Central memory CD8-positive, alpha-beta T cell (primary cell): ENCODE measurements around the gene RRP1B.

Experiments used
- ATAC-seq: fragments of 150-1000 bp; cut with Tn5 transposase; replicated peaks from 2 replicates; pipeline ENCODE4 v1.10.0; 2022; ENCODE audit warnings: mild to moderate bottlenecking, moderate FRiP score, moderate number of reproducible peaks; ENCODE audit not compliant: poor library complexity, severe bottlenecking; ENCODE audit errors: extremely low read depth
- DNase-seq, 2 donors: peaks; one replicate each; pipeline ENCODE4 v3.0.0; 2021; ENCODE audit warnings: low spot score in 2 of 2
- H3K27ac Mint-ChIP-seq: one replicate; pipeline ENCODE4 v1.8.0; 2022; ENCODE audit warnings: low read depth, mild to moderate bottlenecking, moderate library complexity, mixed read lengths
- H3K27me3 Mint-ChIP-seq: one replicate; pipeline ENCODE4 v1.8.0; 2022; ENCODE audit warnings: mixed read lengths
- H3K36me3 Mint-ChIP-seq: one replicate; pipeline ENCODE4 v1.8.0; 2022; ENCODE audit warnings: mild to moderate bottlenecking, moderate library complexity, mixed read lengths; ENCODE audit not compliant: insufficient read depth
- H3K4me1 Mint-ChIP-seq: one replicate; pipeline ENCODE4 v1.8.0; 2022; ENCODE audit warnings: mixed read lengths
- H3K4me3 Mint-ChIP-seq: one replicate; pipeline ENCODE4 v1.8.0; 2022; ENCODE audit warnings: mild to moderate bottlenecking, moderate library complexity, mixed read lengths
- H3K9me3 Mint-ChIP-seq: one replicate; pipeline ENCODE4 v1.8.0; 2022; ENCODE audit warnings: mixed read lengths

RRP1B gene

DNA sequence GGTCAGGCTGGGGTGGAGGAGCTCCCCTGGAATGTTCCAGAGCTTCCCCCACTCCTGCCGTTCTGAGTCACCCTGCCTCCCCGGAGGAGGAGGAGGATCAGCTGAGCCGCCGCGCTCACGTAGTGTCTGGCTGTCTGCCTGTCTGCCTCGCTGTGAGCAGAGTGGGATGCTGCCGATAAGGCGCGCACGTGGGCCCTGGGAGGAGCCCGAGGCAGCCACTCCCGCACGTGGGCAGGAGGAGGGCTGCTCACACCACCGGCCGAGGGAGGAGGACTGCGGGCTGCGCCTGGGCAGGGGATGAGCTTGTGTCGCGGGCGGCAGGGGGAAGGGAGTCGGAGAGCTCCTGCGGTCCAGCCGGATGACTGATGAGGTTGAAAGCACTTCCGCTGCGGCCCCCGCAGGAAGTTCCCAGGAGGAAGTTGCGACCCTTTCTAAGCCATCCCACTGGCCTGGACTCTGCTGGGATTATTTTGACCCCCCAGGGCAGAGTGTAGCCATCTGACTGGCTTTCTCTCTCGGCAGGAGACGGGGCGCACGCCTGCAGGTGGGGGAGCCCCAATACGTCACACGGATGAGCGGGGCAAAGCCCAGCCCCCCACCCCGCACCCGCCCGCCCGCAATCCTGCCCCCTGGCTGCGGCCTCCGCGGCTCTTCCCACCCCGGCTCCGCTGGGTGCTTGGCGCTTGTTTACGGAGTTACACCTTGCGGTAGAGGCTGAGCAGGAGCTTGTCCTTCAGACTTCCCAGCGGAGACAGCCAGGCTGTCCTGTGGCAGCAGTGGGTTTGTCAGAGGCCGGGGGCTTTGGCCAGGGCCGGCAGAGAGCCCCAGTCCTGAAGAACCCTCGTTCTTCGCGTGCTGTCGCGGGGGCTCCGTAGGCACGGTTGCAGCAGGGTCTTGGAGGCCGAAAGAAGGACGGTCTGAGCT, 69.4 kb downstream of the RRP1B start:
- peaks cover 63% of the 10 kb centered on the region for H3K4me1 Mint-ChIP-seq
- no peaks in the 10 kb centered on the region for H3K9me3 Mint-ChIP-seq
- peak overlapping the region; percentile 90 for H3K27ac Mint-ChIP-seq
- no peaks in the 10 kb centered on the region for H3K27me3 Mint-ChIP-seq
- H3K4me3 Mint-ChIP-seq, result peak overlapping the region; percentile 82
- H3K36me3 Mint-ChIP-seq, result peaks cover 20% of the 10 kb centered on the region
- DNase-seq (peak; percentile 56 to 77), ATAC-seq (peak; percentile 85)

GRCh38 chr21:43731476-43731875, 72.1 kb downstream of the RRP1B start:
- Mint-ChIP-seq H3K27me3 (no peaks in the 10 kb centered on the region), H3K36me3 (peaks cover 28% of the 10 kb centered on the region), H3K4me1 (peaks cover 69% of the 10 kb centered on the region), H3K27ac (peak overlapping the region; percentile 89), H3K9me3 (no peaks in the 10 kb centered on the region), H3K4me3 (peak overlapping the region; percentile 5)
- ATAC-seq, result no peak
- DNase-seq, result no peak

DNA sequence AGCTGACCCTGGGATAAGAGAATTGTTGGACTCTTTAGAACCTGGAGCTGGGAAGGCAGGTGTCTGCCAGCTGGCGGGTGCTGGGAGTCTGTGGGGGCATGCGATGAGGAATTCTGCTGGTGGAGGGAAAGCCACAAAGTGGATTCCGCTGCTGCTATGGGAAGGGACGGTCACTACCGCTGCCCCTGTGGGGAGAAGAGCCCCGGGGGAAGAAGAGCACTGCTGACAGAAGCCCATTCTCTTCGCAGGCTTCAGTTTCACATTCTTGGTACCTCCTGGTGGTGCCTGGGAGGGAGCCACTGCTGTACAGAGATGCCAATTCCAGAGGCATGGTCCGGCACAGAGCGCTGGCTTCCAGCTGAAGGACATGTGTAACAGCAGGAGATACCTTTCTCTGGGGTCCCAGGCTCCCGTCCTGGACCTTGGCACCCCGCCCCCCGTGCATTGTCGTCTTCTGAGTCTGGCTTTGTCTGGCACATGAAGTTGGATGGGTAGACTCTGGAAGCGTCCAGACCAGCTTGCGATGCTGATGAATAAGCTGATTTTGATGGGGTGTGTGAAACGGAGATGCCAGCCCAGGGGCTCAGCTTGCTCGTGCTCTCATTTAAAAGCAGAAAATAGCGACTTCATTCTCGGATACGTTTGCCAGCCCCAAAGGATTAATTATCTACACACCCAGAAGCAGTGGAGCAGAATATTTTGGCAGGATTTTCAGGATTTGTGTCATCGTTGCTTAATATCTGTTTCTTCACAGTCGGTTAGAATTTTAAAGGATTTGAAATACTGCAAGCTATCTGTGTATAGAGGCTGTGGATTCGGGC, 72.7 kb downstream of the RRP1B start:
- ATAC-seq, result no peak
- H3K4me3 Mint-ChIP-seq, result peak overlapping the region; percentile 78
- H3K36me3 Mint-ChIP-seq, result peaks cover 28% of the 10 kb centered on the region
- H3K4me1 Mint-ChIP-seq, result peaks cover 62% of the 10 kb centered on the region
- H3K9me3 Mint-ChIP-seq, result no peaks in the 10 kb centered on the region
- peak overlapping the region; percentile 97 for H3K27ac Mint-ChIP-seq
- H3K27me3 Mint-ChIP-seq, result no peaks in the 10 kb centered on the region
- DNase-seq, result no peak

DNA sequence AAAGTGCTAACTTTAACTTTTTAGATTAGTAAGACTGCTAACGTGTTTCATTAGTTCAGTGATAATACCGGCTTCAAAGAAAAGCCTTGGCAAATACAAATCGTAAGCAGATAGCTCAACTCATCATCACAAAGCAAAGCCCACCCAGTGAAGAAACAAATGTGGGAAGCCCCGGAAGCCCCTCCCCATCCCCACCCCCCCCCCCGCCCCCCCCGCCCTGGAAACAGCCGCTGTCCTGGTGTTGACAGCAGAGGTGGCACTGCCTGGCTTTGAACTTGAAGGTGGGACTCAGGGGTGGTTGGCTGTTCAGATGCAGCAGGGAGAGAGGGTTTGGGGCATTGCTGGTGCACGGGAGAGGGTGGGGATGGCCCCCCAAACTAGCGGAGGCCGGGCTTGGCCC, 73.7 kb downstream of the RRP1B start:
- H3K4me1 Mint-ChIP-seq, result peaks cover 54% of the 10 kb centered on the region
- H3K4me3 Mint-ChIP-seq, result peak overlapping the region; percentile 78
- peaks cover 24% of the 10 kb centered on the region for H3K36me3 Mint-ChIP-seq
- peak; percentile 25 for ATAC-seq
- H3K27me3 Mint-ChIP-seq, result no peaks in the 10 kb centered on the region
- H3K9me3 Mint-ChIP-seq, result no peaks in the 10 kb centered on the region
- no peak for DNase-seq
- peak overlapping the region; percentile 97 for H3K27ac Mint-ChIP-seq

- no peaks in the 10 kb centered on the region for H3K9me3 Mint-ChIP-seq
Measured at GRCh38 chr21:43733529-43734071, 74.2 kb downstream of the RRP1B start.

GRCh38 chr21:43734131-43734927, 75.0 kb downstream of the RRP1B start:
- Mint-ChIP-seq H3K36me3 (peaks cover 21% of the 10 kb centered on the region), H3K4me3 (peak overlapping the region; percentile 78), H3K27ac (peak overlapping the region; percentile 97), H3K9me3 (no peaks in the 10 kb centered on the region), H3K4me1 (peaks cover 45% of the 10 kb centered on the region), H3K27me3 (no peaks in the 10 kb centered on the region)
- DNase-seq (no peak), ATAC-seq (peak; percentile 41)

More at GRCh38 chr21:43733529-43734071, 74.2 kb downstream of the RRP1B start:
- H3K36me3 Mint-ChIP-seq, result peaks cover 19% of the 10 kb centered on the region
- H3K27me3 Mint-ChIP-seq, result no peaks in the 10 kb centered on the region
- H3K4me1 Mint-ChIP-seq, result peaks cover 48% of the 10 kb centered on the region
- DNase-seq, result no peak
- peak overlapping the region; percentile 97 for H3K27ac Mint-ChIP-seq
- H3K4me3 Mint-ChIP-seq, result peak overlapping the region; percentile 78
- ATAC-seq, result peak; percentile 39

GRCh38 chr21:43734928-43735229, 75.5 kb downstream of the RRP1B start:
- H3K27ac Mint-ChIP-seq, result peak overlapping the region; percentile 8
- H3K4me3 Mint-ChIP-seq, result peak overlapping the region; percentile 78
- H3K4me1 Mint-ChIP-seq, result peaks cover 46% of the 10 kb centered on the region
- ATAC-seq (no peak), DNase-seq (no peak)
- no peaks in the 10 kb centered on the region for H3K9me3 Mint-ChIP-seq
- H3K27me3 Mint-ChIP-seq, result no peaks in the 10 kb centered on the region
- peaks cover 18% of the 10 kb centered on the region for H3K36me3 Mint-ChIP-seq

- Mint-ChIP-seq H3K4me3 (peak overlapping the region; percentile 78), H3K27me3 (no peaks in the 10 kb centered on the region), H3K9me3 (no peaks in the 10 kb centered on the region), H3K36me3 (peaks cover 18% of the 10 kb centered on the region), H3K4me1 (peaks cover 46% of the 10 kb centered on the region), H3K27ac (peak overlapping the region; percentile 8)
- ATAC-seq, result no peak
- DNase-seq, result no peak
Measured at GRCh38 chr21:43735236-43736091, 76.1 kb downstream of the RRP1B start.

DNA sequence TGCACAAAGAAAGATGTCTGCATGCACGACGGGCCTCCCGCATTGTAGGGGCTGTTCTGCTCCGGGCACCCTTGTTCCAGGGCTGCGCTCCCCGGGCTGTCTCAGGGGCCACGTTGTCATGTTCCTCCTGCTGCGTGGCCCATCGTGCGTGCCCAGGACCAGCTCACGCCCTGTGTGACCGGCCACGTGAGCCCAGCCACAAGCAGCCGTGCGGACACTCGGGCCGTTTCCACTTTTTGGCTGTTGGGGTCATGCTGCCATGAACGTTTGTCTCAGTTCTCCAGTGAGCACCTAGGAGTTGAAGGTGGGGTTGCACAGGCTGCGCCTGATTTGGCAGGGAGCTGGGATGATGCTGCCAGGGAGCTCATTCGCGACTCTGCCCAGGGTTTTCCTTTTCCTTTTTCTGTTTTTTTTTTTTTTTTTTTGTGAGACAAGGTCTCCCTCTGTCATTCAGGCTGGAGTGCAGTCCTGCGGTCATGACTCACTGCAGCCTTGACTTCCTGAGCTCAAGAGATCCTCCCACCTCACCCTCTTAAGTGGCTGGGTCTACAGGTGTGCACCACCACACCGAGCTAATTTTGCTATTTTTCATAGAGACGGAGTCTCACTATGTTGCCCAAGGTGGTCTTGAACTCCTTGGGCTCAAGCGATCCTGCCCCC, 77.0 kb downstream of the RRP1B start:
- Mint-ChIP-seq H3K9me3 (no peaks in the 10 kb centered on the region), H3K4me3 (no peak overlapping the region), H3K36me3 (peaks cover 23% of the 10 kb centered on the region), H3K27ac (no peak overlapping the region), H3K27me3 (no peaks in the 10 kb centered on the region), H3K4me1 (peaks cover 48% of the 10 kb centered on the region)
- DNase-seq (no peak), ATAC-seq (no peak)

DNA sequence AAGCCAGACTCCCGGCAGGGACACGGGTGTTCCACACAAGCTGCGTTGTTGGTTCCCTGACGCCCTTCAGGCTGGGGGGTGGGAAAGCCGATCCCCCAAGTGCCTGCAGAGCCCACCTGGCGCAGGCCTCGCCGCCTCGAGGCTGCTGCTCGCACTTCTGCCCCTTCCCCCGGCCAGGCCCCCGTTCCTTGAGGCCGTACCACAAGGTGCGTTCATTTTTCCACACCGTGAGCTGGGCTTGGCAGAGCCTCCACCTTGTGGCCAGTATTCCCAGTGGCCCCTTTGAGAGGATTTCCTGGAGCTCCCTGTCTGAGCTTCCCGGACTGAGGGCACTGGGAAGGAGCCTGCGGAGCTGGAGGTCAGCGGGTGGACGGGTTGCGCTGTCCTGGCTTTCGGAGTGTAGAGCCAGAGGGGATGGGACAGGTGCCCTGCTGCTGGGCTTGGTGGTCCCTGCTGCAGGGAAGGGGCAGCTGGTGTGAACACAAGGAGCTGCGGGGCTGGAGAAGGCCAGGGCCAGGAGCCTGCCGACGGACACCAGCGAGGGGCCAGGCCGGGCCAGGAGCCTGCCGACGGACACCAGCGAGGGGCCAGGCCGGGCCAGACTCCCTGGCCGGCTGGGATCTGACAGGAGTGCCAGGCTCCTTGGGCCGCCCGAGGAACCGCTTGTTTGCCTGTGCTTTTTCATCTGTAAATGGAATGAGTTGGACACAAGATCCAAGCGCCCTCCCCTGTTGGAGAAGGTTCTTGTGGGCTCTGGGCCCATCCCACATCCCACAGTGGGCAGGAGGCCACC, 78.0 kb downstream of the RRP1B start:
- Mint-ChIP-seq H3K4me1 (peaks cover 38% of the 10 kb centered on the region), H3K27me3 (no peaks in the 10 kb centered on the region), H3K36me3 (peaks cover 25% of the 10 kb centered on the region), H3K4me3 (no peak overlapping the region), H3K9me3 (no peaks in the 10 kb centered on the region), H3K27ac (no peak overlapping the region)
- no peak for ATAC-seq
- DNase-seq, result no peak
